Calu3 (cell line): ENCODE data around the gene SCAI. TPM values are rescaled to one million over a fixed set of nuclear protein-coding genes. Genes with fewer than 3 reads are reported as not detected.

ENCODE experiments used
- BruUV-seq: library from RNA; stranded (reverse); fragments of 400-500 nt; replicated peaks from 2 replicates; lab custom pipeline; 2021; lab: Mats Ljungman, UMichigan
- CTCF ChIA-PET: fragments of 300-600 bp; sonication (Branson Sonifier 250); formaldehyde crosslinking; loops from one replicate; lab custom pipeline; 2022; ENCODE audit warnings: antibody characterized with exemption; lab: Charles Lee
- DNase-seq: peaks from one replicate; pipeline ENCODE4 v3.0.0; 2022
- H3K27ac Mint-ChIP-seq: one replicate; pipeline ENCODE4 v1.8.0; 2022; ENCODE audit warnings: mixed read lengths; ENCODE audit not compliant: unreplicated experiment
- H3K27me3 Mint-ChIP-seq: one replicate; pipeline ENCODE4 v1.8.0; 2022; ENCODE audit warnings: mixed read lengths; ENCODE audit not compliant: unreplicated experiment
- H3K36me3 Mint-ChIP-seq: one replicate; pipeline ENCODE4 v1.8.0; 2022; ENCODE audit warnings: mild to moderate bottlenecking, moderate library complexity, mixed read lengths; ENCODE audit not compliant: insufficient read depth, unreplicated experiment
- H3K4me1 Mint-ChIP-seq: one replicate; pipeline ENCODE4 v1.8.0; 2022; ENCODE audit warnings: mild to moderate bottlenecking, low read depth, mixed read lengths; ENCODE audit not compliant: unreplicated experiment
- H3K4me3 Mint-ChIP-seq: one replicate; pipeline ENCODE4 v1.8.0; 2022; ENCODE audit warnings: mild to moderate bottlenecking, low read depth, moderate library complexity, mixed read lengths; ENCODE audit not compliant: unreplicated experiment
- H3K9me3 Mint-ChIP-seq: one replicate; pipeline ENCODE4 v1.8.0; 2022; ENCODE audit warnings: low read depth, mixed read lengths; ENCODE audit not compliant: unreplicated experiment
- intact Hi-C: fragments of 100-400 bp; cut with micrococcal nuclease; formaldehyde crosslinking; loops from one replicate; pipeline ENCODE4 v1.10.0; 2022; ENCODE audit not compliant: unreplicated experiment
- total RNA-seq: library from RNA; stranded (reverse); gene quantifications from 2 replicates; pipeline ENCODE4 v1.2.3, GENCODE V29; 2022
- TF ChIP-seq, protein P1 (sequence below): fragments of 200-600 bp; IDR thresholded peaks from one replicate; pipeline ENCODE4 v1.8.0; 2022; ENCODE audit warnings: antibody characterized with exemption; ENCODE audit not compliant: unreplicated experiment

Gene SCAI
- total RNA-seq, 1 experiment from 2014 or later, result 6.4 TPM

- BruUV-seq, result no TSS peak
- Mint-ChIP-seq H3K27me3 (no peaks in the 10 kb centered on the region), H3K9me3 (no peaks in the 10 kb centered on the region), H3K36me3 (no peaks in the 10 kb centered on the region), H3K4me3 (no peak overlapping the region), H3K4me1 (no peaks in the 10 kb centered on the region), H3K27ac (no peak overlapping the region)
- no peak for DNase-seq
- CTCF ChIA-PET, result no interaction called here
- TF ChIP-seq, protein P1, sequence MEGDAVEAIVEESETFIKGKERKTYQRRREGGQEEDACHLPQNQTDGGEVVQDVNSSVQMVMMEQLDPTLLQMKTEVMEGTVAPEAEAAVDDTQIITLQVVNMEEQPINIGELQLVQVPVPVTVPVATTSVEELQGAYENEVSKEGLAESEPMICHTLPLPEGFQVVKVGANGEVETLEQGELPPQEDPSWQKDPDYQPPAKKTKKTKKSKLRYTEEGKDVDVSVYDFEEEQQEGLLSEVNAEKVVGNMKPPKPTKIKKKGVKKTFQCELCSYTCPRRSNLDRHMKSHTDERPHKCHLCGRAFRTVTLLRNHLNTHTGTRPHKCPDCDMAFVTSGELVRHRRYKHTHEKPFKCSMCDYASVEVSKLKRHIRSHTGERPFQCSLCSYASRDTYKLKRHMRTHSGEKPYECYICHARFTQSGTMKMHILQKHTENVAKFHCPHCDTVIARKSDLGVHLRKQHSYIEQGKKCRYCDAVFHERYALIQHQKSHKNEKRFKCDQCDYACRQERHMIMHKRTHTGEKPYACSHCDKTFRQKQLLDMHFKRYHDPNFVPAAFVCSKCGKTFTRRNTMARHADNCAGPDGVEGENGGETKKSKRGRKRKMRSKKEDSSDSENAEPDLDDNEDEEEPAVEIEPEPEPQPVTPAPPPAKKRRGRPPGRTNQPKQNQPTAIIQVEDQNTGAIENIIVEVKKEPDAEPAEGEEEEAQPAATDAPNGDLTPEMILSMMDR, result no peak
- intact Hi-C loops, result no loop called here
Measured at GRCh38 chr9:125134976-125135375, 8.4 kb downstream of the SCAI start.

- BruUV-seq, result no TSS peak
- Mint-ChIP-seq H3K9me3 (no peaks in the 10 kb centered on the region), H3K4me1 (no peaks in the 10 kb centered on the region), H3K27ac (no peak overlapping the region), H3K36me3 (no peaks in the 10 kb centered on the region), H3K4me3 (no peak overlapping the region), H3K27me3 (no peaks in the 10 kb centered on the region)
- intact Hi-C loops, result no loop called here
- TF ChIP-seq, protein P1, result no peak
- no peak for DNase-seq
- CTCF ChIA-PET, result no interaction called here
Measured at GRCh38 chr9:125133403-125134329, 9.7 kb downstream of the SCAI start.

DNA sequence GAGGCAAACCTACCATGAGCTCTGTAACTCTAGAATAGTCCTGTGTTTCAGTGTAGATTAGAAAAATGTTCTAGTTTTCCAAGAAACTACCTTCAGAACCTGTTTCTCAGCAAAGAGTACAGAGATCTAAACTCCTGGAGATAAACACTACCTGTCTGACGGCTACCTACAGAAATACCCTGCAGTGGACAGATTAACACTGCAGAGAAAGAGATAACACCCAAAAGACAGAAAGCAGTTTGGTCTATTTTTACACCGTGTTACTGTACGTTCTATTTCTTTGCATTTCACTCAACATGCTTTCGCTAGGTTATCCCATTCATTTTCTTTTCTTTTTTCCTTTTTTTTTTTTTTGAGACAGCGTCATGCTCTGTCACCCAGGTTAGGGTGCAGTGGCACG is 11.6 kb downstream of the SCAI start:
- no TSS peak for BruUV-seq
- intact Hi-C loops, result no loop called here
- no peak for DNase-seq
- Mint-ChIP-seq H3K27ac (no peak overlapping the region), H3K27me3 (no peaks in the 10 kb centered on the region), H3K4me3 (no peak overlapping the region), H3K4me1 (no peaks in the 10 kb centered on the region), H3K9me3 (no peaks in the 10 kb centered on the region), H3K36me3 (no peaks in the 10 kb centered on the region)
- CTCF ChIA-PET, result no interaction called here
- TF ChIP-seq, protein P1, result no peak

DNA sequence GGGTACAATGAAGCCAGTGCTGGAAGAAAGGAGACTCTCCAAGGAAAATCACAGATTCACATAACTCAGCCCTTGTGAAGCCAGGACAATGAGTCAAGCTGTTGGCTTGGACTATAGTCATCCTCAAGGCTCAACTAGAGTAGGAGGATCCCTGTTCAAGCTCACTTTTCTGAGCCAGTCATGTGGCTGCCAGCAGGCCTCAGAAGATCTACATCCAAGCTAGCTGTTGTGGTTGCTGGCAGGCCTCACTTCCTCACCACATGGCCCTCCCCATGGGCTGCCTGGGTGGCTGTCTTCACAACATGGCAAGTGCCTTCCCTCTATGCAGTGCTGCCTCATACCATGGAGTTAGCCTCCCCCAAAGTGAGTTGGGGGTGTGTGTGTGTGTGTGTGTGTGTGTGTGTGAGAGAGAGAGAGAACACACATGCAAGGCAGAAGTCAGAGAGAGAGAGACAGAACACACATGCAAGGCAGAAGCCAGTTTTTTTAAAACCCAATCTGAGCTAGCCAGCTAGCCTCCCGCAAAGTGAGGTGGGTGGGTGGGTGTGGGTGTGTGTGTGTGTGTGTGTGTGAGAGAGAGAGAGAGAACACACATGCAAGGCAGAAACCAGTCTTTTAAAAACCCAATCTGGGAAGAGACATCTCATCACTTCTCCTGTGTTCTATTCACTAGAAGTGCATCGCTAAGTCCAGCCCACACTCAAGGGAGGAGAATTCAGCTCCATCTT is 17.1 kb downstream of the SCAI start:
- TF ChIP-seq, protein P1, result no peak
- no peaks in the 10 kb centered on the region for H3K9me3 Mint-ChIP-seq
- no peaks in the 10 kb centered on the region for H3K4me1 Mint-ChIP-seq
- no TSS peak for BruUV-seq
- intact Hi-C loops, result no loop called here
- H3K4me3 Mint-ChIP-seq, result no peak overlapping the region
- no peak overlapping the region for H3K27ac Mint-ChIP-seq
- CTCF ChIA-PET, result interaction anchor here (0.6 kb wide), 1 partner anchor 1090 kb away, joined by 3 read pairs; no protein-coding TSS in a partner anchor
- no peak for DNase-seq
- H3K27me3 Mint-ChIP-seq, result no peaks in the 10 kb centered on the region
- no peaks in the 10 kb centered on the region for H3K36me3 Mint-ChIP-seq
